Glutamatergic neuron (in vitro differentiated cells): ENCODE data around the gene NATD1. TPM values are rescaled to one million over a fixed set of nuclear protein-coding genes. Genes with fewer than 3 reads are reported as not detected.

Experiments used
- DNase-seq: peaks from one replicate; pipeline ENCODE4 v3.0.0; 2022
- H3K27ac Mint-ChIP-seq: one replicate; pipeline ENCODE4 v1.8.0; 2020; ENCODE audit warnings: mild to moderate bottlenecking, mixed read lengths, inconsistent platforms; ENCODE audit not compliant: unreplicated experiment
- H3K27me3 Mint-ChIP-seq: one replicate; pipeline ENCODE4 v1.8.0; 2020; ENCODE audit warnings: mild to moderate bottlenecking, moderate library complexity, mixed read lengths, inconsistent platforms; ENCODE audit not compliant: unreplicated experiment
- H3K36me3 Mint-ChIP-seq: one replicate; pipeline ENCODE4 v1.8.0; 2020; ENCODE audit warnings: mild to moderate bottlenecking, mixed read lengths, inconsistent platforms; ENCODE audit not compliant: unreplicated experiment
- H3K4me1 Mint-ChIP-seq: one replicate; pipeline ENCODE4 v1.8.0; 2020; ENCODE audit warnings: mild to moderate bottlenecking, low read depth, mixed read lengths, inconsistent platforms; ENCODE audit not compliant: unreplicated experiment
- H3K4me3 Mint-ChIP-seq: one replicate; pipeline ENCODE4 v1.8.0; 2020; ENCODE audit warnings: mild to moderate bottlenecking, mixed read lengths, inconsistent platforms; ENCODE audit not compliant: unreplicated experiment
- H3K9me3 Mint-ChIP-seq: one replicate; pipeline ENCODE4 v1.8.0; 2020; ENCODE audit warnings: mild to moderate bottlenecking, moderate library complexity, mixed read lengths, inconsistent platforms; ENCODE audit not compliant: unreplicated experiment
- CTCF ChIP-seq: fragments of 200-600 bp; sonication (generic); IDR thresholded peaks from one replicate; pipeline ENCODE4 v1.5.0; 2021; ENCODE audit not compliant: partially characterized antibody, unreplicated experiment
- total RNA-seq: library from RNA; stranded (reverse); fragmentation: NEBNext Ultra II Directional; extraction: Animal tissue kit (Norgen Biotek cat#: 25700); gene quantifications from one replicate; pipeline ENCODE4 v1.2.1, GENCODE V29; 2021; ENCODE audit not compliant: unreplicated experiment

The NATD1 gene
- total RNA-seq, 1 donor from 2014 or later = 45.9 TPM

GRCh38 chr17:21278450-21279197, 25.4 kb upstream of the NATD1 start:
- Mint-ChIP-seq H3K4me3 (no peak overlapping the region), H3K27ac (no peak overlapping the region), H3K36me3 (no peaks in the 10 kb centered on the region), H3K27me3 (peaks cover 23% of the 10 kb centered on the region), H3K9me3 (peaks cover 29% of the 10 kb centered on the region), H3K4me1 (peaks cover 21% of the 10 kb centered on the region)
- no peak for TF ChIP-seq CTCF
- no peak for DNase-seq

GRCh38 chr17:21277332-21277731, 24.1 kb upstream of the NATD1 start:
- Mint-ChIP-seq H3K9me3 (peaks cover 21% of the 10 kb centered on the region), H3K36me3 (no peaks in the 10 kb centered on the region), H3K27ac (no peak overlapping the region), H3K27me3 (peaks cover 15% of the 10 kb centered on the region), H3K4me3 (peak overlapping the region; percentile 52), H3K4me1 (peaks cover 15% of the 10 kb centered on the region)
- no peak for TF ChIP-seq CTCF
- no peak for DNase-seq

GRCh38 chr17:21276264-21276588, 23.0 kb upstream of the NATD1 start:
- TF ChIP-seq CTCF = no peak
- peaks cover 12% of the 10 kb centered on the region for H3K27me3 Mint-ChIP-seq
- H3K4me1 Mint-ChIP-seq = peaks cover 9% of the 10 kb centered on the region
- no peak for DNase-seq
- peak overlapping the region; percentile 95 for H3K4me3 Mint-ChIP-seq
- H3K36me3 Mint-ChIP-seq = no peaks in the 10 kb centered on the region
- peaks cover 17% of the 10 kb centered on the region for H3K9me3 Mint-ChIP-seq
- H3K27ac Mint-ChIP-seq = peak overlapping the region; percentile 45

- peak; percentile 97 for DNase-seq
- H3K4me3 Mint-ChIP-seq = peak overlapping the region; percentile 95
- peaks cover 14% of the 10 kb centered on the region for H3K9me3 Mint-ChIP-seq
- peaks cover 8% of the 10 kb centered on the region for H3K4me1 Mint-ChIP-seq
- H3K36me3 Mint-ChIP-seq = no peaks in the 10 kb centered on the region
- H3K27me3 Mint-ChIP-seq = peaks cover 9% of the 10 kb centered on the region
- no peak overlapping the region for H3K27ac Mint-ChIP-seq
- peak; percentile 16 for TF ChIP-seq CTCF
These were observed 22.5 kb upstream of the NATD1 start for GRCh38 chr17:21275579-21276263.

GRCh38 chr17:21275047-21275578, 21.9 kb upstream of the NATD1 start:
- peaks cover 9% of the 10 kb centered on the region for H3K27me3 Mint-ChIP-seq
- peak overlapping the region; percentile 53 for H3K4me3 Mint-ChIP-seq
- DNase-seq = no peak

More at GRCh38 chr17:21275047-21275578, 21.9 kb upstream of the NATD1 start:
- Mint-ChIP-seq H3K36me3 (no peaks in the 10 kb centered on the region), H3K27ac (no peak overlapping the region), H3K9me3 (peaks cover 13% of the 10 kb centered on the region), H3K4me1 (peaks cover 7% of the 10 kb centered on the region)
- TF ChIP-seq CTCF = no peak
